HG03103 (cell line): Measurements from ENCODE around the gene PARD6B.
"Not testable (repeated sequence)": the region's sequence is repeated elsewhere in the genome, so short reads cannot be mapped to it uniquely, and the experiment has no call there.

ENCODE experiments used
- ATAC-seq: cut with Tn5 transposase; IDR thresholded peaks from one replicate; pipeline ENCODE4 v1.9.1; 2021; ENCODE audit warnings: low read depth; ENCODE audit not compliant: unreplicated experiment

The PARD6B gene

GRCh38 chr20:50703651-50704438 is 27.5 kb upstream of the PARD6B start:
- not testable (repeated sequence) for ATAC-seq

GRCh38 chr20:50704514-50704913 is 26.9 kb upstream of the PARD6B start:
- ATAC-seq: no peak

GRCh38 chr20:50704971-50705370 is 26.4 kb upstream of the PARD6B start:
- ATAC-seq: no peak

GRCh38 chr20:50708845-50709635 is 22.3 kb upstream of the PARD6B start:
- ATAC-seq: no peak

GRCh38 chr20:50709636-50709973 is 21.8 kb upstream of the PARD6B start:
- no peak for ATAC-seq

GRCh38 chr20:50710492-50711063 is 20.8 kb upstream of the PARD6B start:
- ATAC-seq: no peak

- ATAC-seq: no peak
These were observed 20.1 kb upstream of the PARD6B start for GRCh38 chr20:50711113-50711825.

- no peak for ATAC-seq
These were observed 18.4 kb upstream of the PARD6B start for GRCh38 chr20:50712771-50713656.

- ATAC-seq: no peak
These were observed 17.7 kb upstream of the PARD6B start for GRCh38 chr20:50713657-50714101.

GRCh38 chr20:50714426-50714825 is 17.0 kb upstream of the PARD6B start:
- ATAC-seq: not testable (repeated sequence)

- ATAC-seq: no peak
These were observed 15.7 kb upstream of the PARD6B start for GRCh38 chr20:50715694-50716093.

- no peak for ATAC-seq
These were observed 14.9 kb upstream of the PARD6B start for GRCh38 chr20:50716518-50716917.

- no peak for ATAC-seq
These were observed 14.1 kb upstream of the PARD6B start for GRCh38 chr20:50717312-50717711.

GRCh38 chr20:50717974-50718761 is 13.2 kb upstream of the PARD6B start:
- ATAC-seq: no peak

GRCh38 chr20:50719328-50719727 is 12.1 kb upstream of the PARD6B start:
- no peak for ATAC-seq

- no peak for ATAC-seq
These were observed 11.4 kb upstream of the PARD6B start for GRCh38 chr20:50720026-50720425.

- no peak for ATAC-seq
These were observed 10.8 kb upstream of the PARD6B start for GRCh38 chr20:50720582-50720981.

GRCh38 chr20:50721881-50722281 is 9.5 kb upstream of the PARD6B start:
- no peak for ATAC-seq
